KOPT-K1 (cell line): Measurements from ENCODE around the gene RPTOR.
A peak's percentile ranks its signal among the peaks of the same experiment; 100 is the strongest.

Source experiments
- H3K27ac ChIP-seq: fragments of 200-600 bp; sonication (generic); 2 replicates; pipeline ENCODE4 v1.5.1; 2016; ENCODE audit warnings: antibody characterized with exemption, mild to moderate bottlenecking, low read depth, low read length; ENCODE audit not compliant: poor library complexity, severe bottlenecking
- H3K36me3 ChIP-seq: fragments of 200-600 bp; sonication (generic); 2 replicates; pipeline ENCODE4 v1.5.1; 2017; ENCODE audit warnings: antibody characterized with exemption, mild to moderate bottlenecking, low read length, moderate library complexity; ENCODE audit not compliant: insufficient read depth
- H3K9me3 ChIP-seq: fragments of 200-600 bp; sonication (generic); 2 replicates; pipeline ENCODE4 v1.5.1; 2017; ENCODE audit warnings: antibody characterized with exemption, low read length, mild to moderate bottlenecking; ENCODE audit not compliant: insufficient read depth, poor library complexity, severe bottlenecking

The RPTOR gene

GRCh38 chr17:80889231-80890195 lies 344.9 kb downstream of the RPTOR start:
- Histone ChIP-seq H3K36me3 (peaks cover 55% of the 10 kb centered on the region), H3K27ac (peak overlapping the region; percentile 97), H3K9me3 (no peaks in the 10 kb centered on the region)

DNA sequence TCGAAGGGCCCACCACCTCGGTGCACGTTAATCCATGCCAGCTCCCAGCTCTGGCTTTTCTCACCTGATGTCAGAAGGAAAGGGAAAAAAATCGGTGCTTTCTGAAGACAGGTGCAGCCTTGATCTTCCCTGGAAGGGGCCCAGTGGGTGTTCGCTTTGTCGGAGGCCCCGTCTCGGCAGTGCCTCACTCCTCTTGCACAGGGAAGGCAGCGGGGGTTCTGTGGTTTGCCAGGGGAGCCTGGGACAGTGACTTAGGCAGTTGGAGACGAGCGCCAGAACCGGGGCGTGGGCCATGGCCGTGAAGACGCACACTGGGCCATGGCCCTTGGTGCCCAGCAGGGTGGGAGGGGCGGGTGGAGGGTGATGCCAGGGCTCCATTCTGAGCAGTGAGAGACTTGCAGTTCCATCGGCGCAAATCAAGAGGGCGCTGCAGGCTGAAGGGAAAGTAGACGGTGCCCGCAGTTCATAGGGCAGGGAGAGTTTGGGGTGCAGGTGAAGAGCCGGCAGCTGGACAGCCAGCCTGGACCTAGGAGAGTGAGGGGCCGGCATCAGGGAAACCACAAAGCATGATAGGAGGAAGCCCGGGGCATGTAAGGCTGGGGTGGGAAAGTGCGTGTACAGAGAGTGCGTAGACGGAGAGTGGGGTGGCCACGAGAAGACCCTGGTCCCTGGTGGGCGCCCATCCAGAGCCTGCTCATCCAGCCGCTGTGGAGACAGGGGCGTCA lies 345.7 kb downstream of the RPTOR start:
- Histone ChIP-seq H3K36me3 (peaks cover 49% of the 10 kb centered on the region), H3K9me3 (no peaks in the 10 kb centered on the region), H3K27ac (peak overlapping the region; percentile 97)

DNA sequence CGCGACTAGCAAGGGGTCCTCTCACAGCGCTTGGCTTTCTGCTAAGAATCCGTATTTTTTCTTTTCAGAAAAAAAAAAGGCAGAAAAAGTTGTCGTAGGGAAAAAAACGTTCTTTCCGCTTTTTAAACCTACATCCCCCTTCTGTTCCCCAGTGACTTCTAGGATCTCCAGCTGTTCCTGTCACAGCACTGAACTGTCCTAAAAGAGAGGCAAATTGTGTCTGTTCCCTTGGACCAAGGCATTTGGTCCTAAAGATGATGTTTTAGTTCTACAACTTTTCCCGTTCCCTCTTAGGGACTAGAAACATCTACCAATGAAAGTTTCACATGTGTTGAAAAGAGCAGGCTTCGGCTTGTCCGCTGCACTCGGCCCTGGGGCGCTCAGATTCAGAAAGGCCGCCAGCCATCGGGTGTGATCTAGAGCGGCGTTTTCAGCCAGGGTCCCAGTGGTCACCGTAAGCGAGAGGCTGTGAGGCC lies 346.3 kb downstream of the RPTOR start:
- no peaks in the 10 kb centered on the region for H3K9me3 ChIP-seq
- peaks cover 47% of the 10 kb centered on the region for H3K36me3 ChIP-seq
- peak overlapping the region; percentile 97 for H3K27ac ChIP-seq

- peak overlapping the region; percentile 97 for H3K27ac ChIP-seq
- H3K36me3 ChIP-seq = peaks cover 47% of the 10 kb centered on the region
- no peaks in the 10 kb centered on the region for H3K9me3 ChIP-seq
These were observed 346.9 kb downstream of the RPTOR start for GRCh38 chr17:80891397-80892018.

- Histone ChIP-seq H3K36me3 (peaks cover 49% of the 10 kb centered on the region), H3K27ac (peak overlapping the region; percentile 97), H3K9me3 (no peaks in the 10 kb centered on the region)
These were observed 347.6 kb downstream of the RPTOR start for GRCh38 chr17:80892019-80892855.

DNA sequence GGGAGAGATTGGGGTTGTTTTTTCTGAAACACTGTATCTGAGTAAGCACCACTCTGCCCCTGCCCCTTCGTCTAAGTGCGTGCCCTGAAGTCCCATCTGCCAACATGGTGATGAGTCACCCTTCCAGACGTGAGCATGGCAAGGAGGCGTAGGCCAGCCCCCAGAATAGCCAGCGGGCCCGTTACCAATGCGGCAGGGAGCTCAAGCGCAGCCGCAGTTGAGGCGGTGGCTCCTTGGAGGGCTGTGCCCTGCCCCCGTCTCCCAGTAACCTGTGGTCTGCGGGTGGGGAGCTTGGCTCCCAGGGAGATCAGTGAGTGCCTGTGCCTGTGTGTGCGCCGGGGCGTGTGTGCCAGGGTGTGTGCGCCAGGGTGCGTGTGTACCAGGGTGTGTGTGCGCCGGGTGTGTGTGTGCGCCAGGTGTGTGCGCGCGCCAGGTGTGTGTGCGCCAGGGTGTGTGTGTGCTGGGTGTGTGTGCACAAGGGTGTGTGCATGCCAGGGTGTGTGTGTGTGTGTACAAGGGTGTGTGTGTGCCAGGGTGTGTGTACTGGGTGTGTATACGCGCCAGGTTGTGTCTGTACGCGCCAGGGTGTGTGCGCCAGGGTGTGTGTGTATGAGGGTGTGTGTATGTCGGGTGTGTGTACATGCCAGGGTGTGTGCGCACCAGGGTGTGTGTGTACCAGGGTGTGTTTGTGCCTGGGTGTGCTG lies 348.4 kb downstream of the RPTOR start:
- H3K27ac ChIP-seq = peak overlapping the region; percentile 97
- H3K9me3 ChIP-seq = no peaks in the 10 kb centered on the region
- peaks cover 51% of the 10 kb centered on the region for H3K36me3 ChIP-seq

DNA sequence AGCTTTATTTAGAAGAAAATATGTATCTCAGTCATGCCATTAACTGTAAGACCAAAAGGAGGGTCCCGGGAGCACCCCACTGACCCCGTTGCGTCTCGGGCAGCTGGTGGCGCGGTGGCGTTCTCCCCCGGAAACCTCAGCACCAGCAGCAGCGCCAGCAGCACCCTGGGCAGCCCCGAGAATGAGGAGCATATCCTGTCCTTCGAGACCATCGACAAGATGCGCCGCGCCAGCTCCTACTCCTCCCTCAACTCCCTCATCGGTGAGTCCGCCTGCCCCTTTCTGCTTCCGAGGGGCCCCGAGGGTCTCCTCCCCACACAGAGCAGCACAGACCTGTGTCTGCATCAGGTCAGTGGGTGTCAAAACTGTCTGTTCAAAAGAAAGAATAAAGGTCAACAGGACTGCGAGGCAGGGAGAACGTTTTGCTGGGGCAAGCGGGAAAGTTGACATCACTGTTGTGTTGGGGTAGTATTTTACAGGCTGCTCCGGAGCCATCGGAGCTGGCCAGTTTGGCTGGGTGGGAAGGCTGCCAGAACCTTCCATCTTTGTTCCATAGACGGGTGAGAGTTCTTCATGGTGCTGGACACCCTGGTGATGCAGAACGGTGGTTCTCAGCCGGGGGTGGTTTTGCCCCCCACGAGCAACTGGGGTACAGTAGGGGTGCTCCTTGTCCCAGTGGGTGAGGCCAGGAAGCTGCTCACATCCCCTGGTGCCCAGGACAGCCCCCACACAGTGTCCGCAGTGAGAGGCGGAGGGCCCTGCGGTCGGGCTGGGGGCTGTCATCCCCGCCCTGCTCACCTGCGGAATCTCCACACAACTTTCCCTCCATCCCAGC lies 349.2 kb downstream of the RPTOR start:
- Histone ChIP-seq H3K36me3 (peaks cover 43% of the 10 kb centered on the region), H3K9me3 (no peaks in the 10 kb centered on the region), H3K27ac (peak overlapping the region; percentile 97)

DNA sequence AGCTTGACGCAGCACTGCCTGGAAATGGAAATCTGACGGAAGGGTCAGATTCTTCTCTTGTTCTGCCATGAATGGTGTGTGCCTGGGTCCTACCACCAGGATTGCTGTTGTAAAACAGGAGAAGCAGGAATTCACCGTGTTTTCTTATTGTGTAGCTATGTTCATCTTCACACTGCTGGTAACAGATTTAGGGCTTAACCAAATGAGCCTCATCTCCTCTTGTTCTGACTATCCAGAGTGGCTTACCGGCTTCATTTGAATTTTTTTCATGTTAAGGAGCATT lies 349.7 kb downstream of the RPTOR start:
- Histone ChIP-seq H3K27ac (peak overlapping the region; percentile 97), H3K9me3 (no peaks in the 10 kb centered on the region), H3K36me3 (peaks cover 41% of the 10 kb centered on the region)

DNA sequence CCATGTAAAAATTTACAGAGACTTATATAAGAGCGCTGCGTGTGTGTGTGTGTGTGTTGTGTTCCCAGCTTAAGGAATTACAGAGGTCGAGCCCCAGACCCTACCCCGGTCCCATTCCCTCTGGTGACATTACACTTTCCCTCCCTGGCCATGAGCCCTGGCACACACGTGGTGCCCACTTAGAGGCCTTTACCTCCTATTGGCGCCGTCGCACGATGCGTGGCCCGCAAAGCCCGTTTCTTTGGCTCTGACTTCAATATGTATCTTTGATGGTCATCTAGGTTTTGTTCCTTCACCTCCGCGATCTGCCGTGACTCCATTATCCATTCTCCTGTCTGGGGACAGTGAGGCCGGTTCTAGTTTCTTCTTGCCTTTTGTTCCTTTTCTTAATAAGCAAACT lies 350.1 kb downstream of the RPTOR start:
- peaks cover 45% of the 10 kb centered on the region for H3K36me3 ChIP-seq
- H3K27ac ChIP-seq = peak overlapping the region; percentile 97
- H3K9me3 ChIP-seq = no peaks in the 10 kb centered on the region

GRCh38 chr17:80895366-80895765 lies 350.7 kb downstream of the RPTOR start:
- Histone ChIP-seq H3K27ac (peak overlapping the region; percentile 97), H3K9me3 (no peaks in the 10 kb centered on the region), H3K36me3 (peaks cover 51% of the 10 kb centered on the region)

DNA sequence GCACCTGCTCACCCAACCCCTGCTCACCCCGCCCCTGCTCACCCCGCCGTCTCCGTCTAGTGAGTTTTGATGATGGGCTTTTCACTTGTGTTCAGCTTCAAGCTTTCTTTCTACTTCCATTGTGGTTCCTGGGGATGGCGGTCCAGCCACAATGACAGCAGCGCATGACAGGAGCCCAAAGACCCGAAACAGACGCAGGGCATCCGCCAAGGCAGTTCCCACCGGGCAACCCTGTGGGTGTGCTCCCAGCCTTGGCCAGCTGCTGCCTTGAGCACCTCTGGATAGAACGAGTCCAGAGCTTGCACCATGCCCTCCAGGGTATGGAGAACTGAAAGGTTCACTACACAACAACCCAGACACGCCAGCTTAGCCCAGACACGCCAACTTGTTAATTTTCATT lies 354.1 kb downstream of the RPTOR start:
- Histone ChIP-seq H3K9me3 (no peaks in the 10 kb centered on the region), H3K27ac (peak overlapping the region; percentile 58), H3K36me3 (peaks cover 74% of the 10 kb centered on the region)

DNA sequence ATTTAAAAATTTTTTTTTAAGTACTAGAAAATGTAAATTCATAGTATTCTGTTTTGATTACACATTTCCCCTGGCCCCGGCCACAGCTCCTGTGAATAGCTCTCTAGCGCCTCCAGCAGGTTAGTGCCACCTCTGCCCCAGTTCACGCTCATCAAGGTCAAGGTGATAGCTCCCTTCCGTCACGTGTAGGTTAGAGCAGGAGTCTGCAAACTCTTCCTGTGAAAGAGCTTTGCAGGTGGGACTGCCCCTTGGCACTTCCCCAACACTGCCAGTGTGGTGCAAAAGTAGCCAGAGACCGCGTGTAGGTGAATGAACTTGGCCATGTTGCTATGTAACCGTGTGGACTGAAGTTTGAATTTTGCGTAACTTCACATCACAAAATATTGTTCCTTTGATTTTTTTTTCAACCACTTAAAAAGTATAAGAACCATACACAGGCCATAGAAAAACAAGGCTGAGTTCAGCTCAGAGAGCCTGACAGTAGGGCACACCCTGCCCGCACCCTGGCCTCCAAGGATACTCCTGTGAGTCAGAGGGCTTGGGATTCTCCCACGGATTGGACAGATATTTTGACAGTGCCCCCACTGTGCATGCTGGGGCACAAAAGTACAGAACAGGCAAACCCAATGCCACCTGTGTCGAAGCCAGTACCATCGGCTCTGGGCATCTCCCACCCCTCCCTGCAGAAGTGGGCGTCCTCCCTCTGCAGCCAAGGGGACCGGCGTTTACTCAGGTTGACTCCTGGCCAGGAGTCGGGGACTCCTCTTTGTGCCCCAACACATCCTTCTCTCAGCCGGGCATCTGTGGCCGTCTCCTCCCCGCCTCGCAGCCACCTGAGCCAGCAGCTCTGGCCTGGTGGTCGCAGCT lies 355.0 kb downstream of the RPTOR start:
- H3K9me3 ChIP-seq = no peaks in the 10 kb centered on the region
- peaks cover 74% of the 10 kb centered on the region for H3K36me3 ChIP-seq
- peak overlapping the region; percentile 58 for H3K27ac ChIP-seq

DNA sequence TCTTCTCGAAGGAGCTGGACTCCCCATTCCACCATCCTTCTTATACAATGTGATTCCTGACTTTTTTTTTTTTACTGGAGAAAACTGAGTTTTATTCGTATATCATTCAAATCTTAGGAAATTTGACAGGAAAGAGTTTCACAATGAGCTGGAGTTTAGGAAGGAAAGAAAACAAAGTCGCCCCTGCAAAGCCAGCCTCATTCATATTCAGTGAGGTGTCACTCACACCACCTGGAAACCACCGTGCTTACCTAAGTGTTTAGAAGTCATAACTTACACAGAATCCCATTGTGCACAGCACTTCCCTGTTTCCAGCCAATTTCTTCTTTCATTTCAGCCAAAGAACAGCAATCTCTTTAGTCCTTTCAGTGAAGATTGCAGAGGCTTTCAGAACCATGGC lies 356.7 kb downstream of the RPTOR start:
- Histone ChIP-seq H3K9me3 (no peaks in the 10 kb centered on the region), H3K36me3 (peaks cover 79% of the 10 kb centered on the region), H3K27ac (peak overlapping the region; percentile 53)
